H1 (cell line): ENCODE data around the gene KCNQ1OT1. TPM values are rescaled to one million over a fixed set of nuclear protein-coding genes. Genes with fewer than 3 reads are reported as not detected.

Experiments used
- CTCF ChIA-PET: fragments of 300-600 bp; sonication (Branson Sonifier 250); formaldehyde crosslinking; loops from one replicate; lab custom pipeline; 2021; ENCODE audit not compliant: partially characterized antibody; lab: Charles Lee
- POLR2A ChIA-PET: fragments of 300-600 bp; sonication (Branson Sonifier 250); formaldehyde crosslinking; loops from one replicate; lab custom pipeline; 2021; ENCODE audit warnings: inconsistent platforms; ENCODE audit not compliant: partially characterized antibody; lab: Charles Lee
- DNase-seq, 2 experiments: peaks; one replicate each; pipeline versions ENCODE4 v3.0.0 to v3.0.0-alpha.2; 2010 to 2022; ENCODE audit warnings: low spot score in 2 of 2, low read depth in 1 of 2, mixed read lengths in 1 of 2
- FAIRE-seq: peaks from 2 replicates; lab custom pipeline; 2011; peaks lifted over from hg19 to GRCh38; lab: Jason Lieb, UNC
- H2AFZ ChIP-seq: 2 replicates; pipeline ENCODE4 v1.8.1; 2012; ENCODE audit warnings: low read length, inconsistent platforms
- H2AK5ac ChIP-seq: 2 replicates; pipeline ENCODE4 v1.6.1; 2013; ENCODE audit warnings: low read depth, low read length
- H2BK120ac ChIP-seq: replicated peaks from 2 replicates; pipeline ENCODE3; 2013; ENCODE audit warnings: low read depth, low read length, inconsistent platforms
- H2BK12ac ChIP-seq: 2 replicates; pipeline ENCODE4 v1.6.1; 2013; ENCODE audit warnings: low read depth, low read length
- H2BK15ac ChIP-seq: 2 replicates; pipeline ENCODE4 v1.6.1; 2013; ENCODE audit warnings: low read length
- H2BK20ac ChIP-seq: 2 replicates; pipeline ENCODE4 v1.6.1; 2013; ENCODE audit warnings: low read length
- H2BK5ac ChIP-seq: 2 replicates; pipeline ENCODE4 v1.6.1; 2013; ENCODE audit warnings: low read depth, low read length
- H3K14ac ChIP-seq: 2 replicates; pipeline ENCODE4 v1.6.1; 2013; ENCODE audit warnings: inconsistent platforms; ENCODE audit not compliant: insufficient read length
- H3K18ac ChIP-seq: 2 replicates; pipeline ENCODE4 v1.6.1; 2013; ENCODE audit warnings: low read length; ENCODE audit errors: extremely low read depth
- H3K23ac ChIP-seq: 2 replicates; pipeline ENCODE4 v1.6.1; 2013; ENCODE audit warnings: inconsistent platforms; ENCODE audit not compliant: insufficient read length
- H3K23me2 ChIP-seq: 2 replicates; pipeline ENCODE4 v1.6.1; 2013; ENCODE audit warnings: low read depth, low read length
- H3K27ac ChIP-seq: 2 replicates; pipeline ENCODE4 v1.6.1; 2011; ENCODE audit warnings: low read depth, low read length, inconsistent platforms
- H3K27me3 ChIP-seq, 4 experiments: replicated peaks in 1 of 4; 1 replicate in 1 of 4; 2 replicates in 3 of 4; pipeline versions ENCODE4 v1.6.1 to v1.8.1; 2011 to 2013; ENCODE audit warnings: low read length in 3 of 4, mild to moderate bottlenecking in 3 of 4, inconsistent platforms in 2 of 4, mixed read lengths in 2 of 4, moderate library complexity in 1 of 4; ENCODE audit not compliant: control insufficient read depth in 3 of 4, insufficient read depth in 3 of 4; ENCODE audit errors: extremely low read depth in 1 of 4
- H3K36me3 ChIP-seq, 4 experiments: 2 replicates each; pipeline versions ENCODE4 v1.6.1 to v1.8.1; 2011 to 2013; ENCODE audit warnings: mild to moderate bottlenecking in 4 of 4, low read length in 3 of 4, moderate library complexity in 2 of 4, control low read depth in 1 of 4, inconsistent platforms in 1 of 4; ENCODE audit not compliant: insufficient read depth in 4 of 4, control insufficient read depth in 2 of 4
- H3K4ac ChIP-seq: replicated peaks from 2 replicates; pipeline ENCODE3; 2013; ENCODE audit warnings: low read length, low read depth, mixed read lengths, inconsistent platforms; ENCODE audit not compliant: insufficient read length
- H3K4me1 ChIP-seq, 4 experiments: replicated peaks in 1 of 4; 1 replicate in 1 of 4; 2 replicates in 3 of 4; pipeline versions ENCODE4 v1.6.1 to v1.8.1; 2011 to 2013; ENCODE audit warnings: low read length in 3 of 4, inconsistent platforms in 2 of 4, mixed read lengths in 1 of 4; ENCODE audit not compliant: insufficient read depth in 4 of 4, control insufficient read depth in 3 of 4
- H3K4me2 ChIP-seq, 2 experiments: 2 replicates each; pipeline versions ENCODE4 v1.6.1 to v1.8.1; 2011 to 2013; ENCODE audit warnings: low read depth in 2 of 2, low read length in 2 of 2, control low read depth in 1 of 2, inconsistent platforms in 1 of 2, mild to moderate bottlenecking in 1 of 2; ENCODE audit not compliant: insufficient read depth in 1 of 2
- H3K4me3 ChIP-seq, 4 experiments: fragments of 200-600, 300-600 bp in 1 of 4; sonication (generic), shearing (Covaris generic), sonication (Bioruptor Twin) in 1 of 4; 2 replicates each; pipeline versions ENCODE4 v1.5.1 to v1.8.1; 2011 to 2016; ENCODE audit warnings: low read length in 4 of 4, low read depth in 3 of 4, control low read depth in 2 of 4, inconsistent platforms in 2 of 4, mild to moderate bottlenecking in 2 of 4, mixed read lengths in 1 of 4, moderate library complexity in 1 of 4; ENCODE audit not compliant: insufficient read depth in 2 of 4; ENCODE audit errors: extremely low read depth in 1 of 4
- H3K56ac ChIP-seq: replicated peaks from 2 replicates; pipeline ENCODE3; 2013; ENCODE audit warnings: low read depth, mild to moderate bottlenecking, mixed read lengths, low read length, inconsistent platforms; ENCODE audit not compliant: insufficient read length
- H3K79me1 ChIP-seq: 2 replicates; pipeline ENCODE4 v1.6.1; 2013; ENCODE audit warnings: low read depth, low read length, control low read depth
- H3K79me2 ChIP-seq, 2 experiments: 2 replicates each; pipeline versions ENCODE4 v1.6.1 to v1.8.1; 2012 to 2013; ENCODE audit warnings: low read length in 2 of 2, mild to moderate bottlenecking in 2 of 2, inconsistent platforms in 1 of 2; ENCODE audit not compliant: insufficient read depth in 2 of 2, control insufficient read depth in 1 of 2
- H3K9ac ChIP-seq, 4 experiments: replicated peaks in 1 of 4; 1 replicate in 1 of 4; 2 replicates in 3 of 4; pipeline versions ENCODE4 v1.6.1 to v1.8.1; 2011 to 2013; ENCODE audit warnings: low read depth in 3 of 4, low read length in 3 of 4, control low read depth in 2 of 4, mild to moderate bottlenecking in 2 of 4, moderate library complexity in 2 of 4, inconsistent platforms in 1 of 4; ENCODE audit errors: extremely low read depth in 1 of 4
- H3K9me3 ChIP-seq, 2 experiments: 2 replicates each; pipeline versions ENCODE4 v1.6.1 to v1.8.1; 2012 to 2013; ENCODE audit warnings: mild to moderate bottlenecking in 2 of 2, moderate library complexity in 2 of 2, control low read depth in 1 of 2, inconsistent platforms in 1 of 2, low read depth in 1 of 2, low read length in 1 of 2, mixed read lengths in 1 of 2; ENCODE audit not compliant: insufficient read depth in 2 of 2
- H4K20me1 ChIP-seq, 2 experiments: replicated peaks in 1 of 2; 2 replicates each; pipeline versions ENCODE3 to v1.8.1; 2011 to 2013; ENCODE audit warnings: inconsistent platforms in 2 of 2, low read length in 2 of 2, mild to moderate bottlenecking in 1 of 2; ENCODE audit not compliant: insufficient read depth in 2 of 2, control insufficient read depth in 1 of 2
- H4K5ac ChIP-seq: 2 replicates; pipeline ENCODE4 v1.6.1; 2013; ENCODE audit warnings: low read length, low read depth, mixed read lengths, inconsistent platforms; ENCODE audit not compliant: insufficient read length
- H4K8ac ChIP-seq: 2 replicates; pipeline ENCODE4 v1.8.0; 2013; ENCODE audit warnings: mild to moderate bottlenecking, moderate library complexity, low read length, inconsistent platforms; ENCODE audit not compliant: insufficient read depth; ENCODE audit errors: extremely low read depth
- H4K91ac ChIP-seq: replicated peaks from 2 replicates; pipeline ENCODE3; 2013; ENCODE audit warnings: low read length, mixed read lengths, inconsistent platforms; ENCODE audit not compliant: insufficient read length
- ASH2L ChIP-seq: fragments of 200-600, 300-600 bp; sonication (generic); IDR thresholded peaks from one replicate; pipeline ENCODE4 v1.7.1; 2017; ENCODE audit warnings: low read length
- CREB1 ChIP-seq: IDR thresholded peaks from 2 replicates; pipeline ENCODE4 v1.6.1; 2012; ENCODE audit warnings: inconsistent platforms
- EP300 ChIP-seq, 2 experiments: IDR thresholded peaks; 1 replicate in 1 of 2; 2 replicates in 1 of 2; pipeline ENCODE4 v1.6.1; 2011 to 2012; ENCODE audit warnings: low read depth in 2 of 2, low read length in 2 of 2, mild to moderate bottlenecking in 2 of 2, borderline replicate concordance in 1 of 2, inconsistent platforms in 1 of 2, moderate library complexity in 1 of 2
- GTF2F1 ChIP-seq: IDR thresholded peaks from 2 replicates; pipeline ENCODE4 v1.6.1; 2012; ENCODE audit warnings: low read depth, low read length, improper control_type of control experiment, borderline replicate concordance
- JUND ChIP-seq: IDR thresholded peaks from 2 replicates; pipeline ENCODE4 v1.6.1; 2011; ENCODE audit warnings: mild to moderate bottlenecking, improper control_type of control experiment, low read length
- POLR2A ChIP-seq, 2 experiments: IDR thresholded peaks; 1 replicate in 1 of 2; 2 replicates in 1 of 2; pipeline ENCODE4 v1.6.1; 2011; ENCODE audit warnings: low read depth in 2 of 2, low read length in 2 of 2, mild to moderate bottlenecking in 2 of 2; ENCODE audit errors: control extremely low read depth in 1 of 2
- POLR2AphosphoS5 ChIP-seq: IDR thresholded peaks from 2 replicates; pipeline ENCODE4 v1.6.1; 2011; ENCODE audit warnings: low read depth, low read length
- POU5F1 ChIP-seq: IDR thresholded peaks from 2 replicates; pipeline ENCODE4 v1.6.1; 2011; ENCODE audit warnings: low read depth, mild to moderate bottlenecking, low read length, moderate library complexity
- SIN3A ChIP-seq, 2 experiments: IDR thresholded peaks in 1 of 2; conservative IDR thresholded peaks in 1 of 2; 2 replicates each; pipeline ENCODE4 v1.6.1; 2011 to 2012; ENCODE audit warnings: low read length in 2 of 2, improper control_type of control experiment in 1 of 2, low read depth in 1 of 2, mild to moderate bottlenecking in 1 of 2
- SP1 ChIP-seq: IDR thresholded peaks from 2 replicates; pipeline ENCODE4 v1.6.1; 2011; ENCODE audit warnings: low read depth, low read length
- SP2 ChIP-seq: IDR thresholded peaks from 2 replicates; pipeline ENCODE4 v1.6.1; 2012; ENCODE audit warnings: mild to moderate bottlenecking, low read length, inconsistent platforms
- TAF7 ChIP-seq: optimal IDR thresholded peaks from 2 replicates; pipeline ENCODE3; 2011; ENCODE audit warnings: low read depth, mild to moderate bottlenecking, inconsistent platforms, low read length, moderate library complexity, borderline replicate concordance
- WGBS, 2 experiments: shearing (Covaris generic) in 1 of 2; methylation state at CpG; one replicate each; pipeline versions ENCODE4 v1.1.6 to v1.1.7; 2013 to 2015; ENCODE audit warnings: low lambda C conversion rate in 2 of 2, mixed read lengths in 2 of 2, inconsistent platforms in 1 of 2, low coverage in 1 of 2, missing lambda C conversion rate in 1 of 2; ENCODE audit not compliant: insufficient replicate concordance in 2 of 2, insufficient coverage in 1 of 2, insufficient read length in 1 of 2; ENCODE audit errors: extremely low coverage in 1 of 2, missing lambda C conversion rate in 1 of 2; 5-methylcytosine and 5-hydroxymethylcytosine counted together
- polyA plus RNA-seq, 7 experiments: library from polyadenylated mRNA; depleted of rRNA in 3 of 7; stranded (reverse) in 5 of 7; unstranded in 2 of 7; fragments of >200 nt in 5 of 7; fragments of 200-250 nt in 2 of 7; gene quantifications; 1 replicate in 5 of 7; 2 replicates in 1 of 7; 4 replicates in 1 of 7; pipeline versions ENCODE4 v1.2.1 to v1.2.3, GENCODE V29; 2011 to 2013; ENCODE audit warnings: missing spikeins in 2 of 7, mixed read lengths in 2 of 7
- total RNA-seq: library from RNA; stranded (reverse); fragmentation: NEBNext Ultra II Directional; extraction: Animal tissue kit (Norgen Biotek cat#: 25700); gene quantifications from 2 replicates; pipeline ENCODE4 v1.2.1, GENCODE V29; 2021
- TF ChIP-seq, protein P1 (sequence below): IDR thresholded peaks from 2 replicates; pipeline ENCODE4 v1.6.1; 2012; ENCODE audit warnings: inconsistent platforms
- TF ChIP-seq, protein P2 (sequence below): IDR thresholded peaks from 2 replicates; pipeline ENCODE4 v1.6.1; 2011; ENCODE audit warnings: low read length, improper control_type of control experiment

Gene KCNQ1OT1
- total and polyA plus RNA-seq, 2 of the 8 experiments (the other 6 are each of a cell fraction or from before 2014, with no cell fraction given) = 0.21 to 1.2 TPM

DNA sequence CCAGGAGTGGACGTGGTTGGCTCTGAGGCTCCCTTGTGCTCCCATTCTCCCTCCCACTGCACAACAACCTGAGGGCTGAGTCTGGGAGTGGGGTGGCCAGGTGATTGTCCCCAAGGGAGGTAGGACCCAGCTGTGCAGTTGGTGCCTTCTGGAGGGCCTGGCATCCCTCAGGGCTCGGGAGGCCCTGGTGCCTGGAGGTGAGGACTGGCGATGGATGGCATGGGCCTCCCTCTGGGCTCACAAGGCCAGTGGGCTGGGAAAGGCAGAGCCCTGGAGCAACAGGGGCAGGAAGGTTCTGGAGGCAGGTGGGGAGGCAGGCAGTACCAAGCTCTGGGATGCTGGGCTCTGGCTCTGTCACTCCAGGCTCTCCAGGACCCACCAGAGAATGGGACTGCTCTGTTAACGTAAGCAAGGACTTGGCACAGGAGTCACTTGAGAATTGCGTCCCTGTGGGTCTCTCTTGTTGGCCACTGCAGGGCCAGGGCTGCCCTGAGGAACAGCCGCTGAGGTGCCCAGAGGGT, 114.2 kb downstream of the KCNQ1OT1 start:
- no peak overlapping the region for H3K18ac ChIP-seq
- H2BK15ac ChIP-seq = no peak overlapping the region
- no peak overlapping the region for H3K4ac ChIP-seq
- no peak overlapping the region for H3K56ac ChIP-seq
- no peak overlapping the region for H3K4me3 ChIP-seq
- 91% methylated on average over 5 of the region's 6 CpGs; no CpG with 5 or more reads in 1 of the 2 experiments for WGBS, 2 experiments
- H4K5ac ChIP-seq = no peak overlapping the region
- FAIRE-seq = no peak
- no peaks in the 10 kb centered on the region for H3K36me3 ChIP-seq
- H3K4me2 ChIP-seq = no peak overlapping the region
- H3K79me1 ChIP-seq = no peaks in the 10 kb centered on the region
- peaks cover 6% of the 10 kb centered on the region for H3K23me2 ChIP-seq
- H4K91ac ChIP-seq = no peak overlapping the region
- H2BK5ac ChIP-seq = no peak overlapping the region
- no peak overlapping the region for H2AFZ ChIP-seq
- H3K79me2 ChIP-seq = no peaks in the 10 kb centered on the region
- H3K14ac ChIP-seq = no peak overlapping the region
- H2BK20ac ChIP-seq = no peak overlapping the region
- no peak overlapping the region for H3K9ac ChIP-seq
- H3K27ac ChIP-seq = no peak overlapping the region
- no peak overlapping the region for H4K8ac ChIP-seq
- DNase-seq = no peak
- H3K9me3 ChIP-seq = no peaks in the 10 kb centered on the region; a peak in 1 of 4 replicates
- CTCF ChIA-PET = interaction anchor here (1.2 to 1.6 kb wide), 2 partner anchors 304 to 306 kb away, joined by 3 read pairs; no protein-coding TSS in a partner anchor
- H2AK5ac ChIP-seq = no peak overlapping the region
- peaks cover 3 to 16% of the 10 kb centered on the region in 2 experiments for H4K20me1 ChIP-seq
- H3K27me3 ChIP-seq = peaks cover 20 to 87% (median 60%) of the 10 kb centered on the region in 4 experiments
- no peak overlapping the region for H2BK12ac ChIP-seq
- POLR2A ChIA-PET = no interaction called here
- H3K23ac ChIP-seq = no peak overlapping the region
- H2BK120ac ChIP-seq = no peak overlapping the region
- no peaks in the 10 kb centered on the region for H3K4me1 ChIP-seq
- TF ChIP-seq SP1 (no peak), SP2 (no peak), POLR2A (IDR thresholded peaks at IDR 0.05; ENCODE audit: control extremely low read depth in 1 of 2, low read depth in 2 of 2, low read length in 2 of 2) (no peak), CREB1 (no peak), SIN3A (conservative IDR thresholded peaks at IDR 0.05 in 1 of 2, IDR thresholded peaks at IDR 0.05 in 1 of 2; ENCODE audit: low read depth in 1 of 2, low read length in 2 of 2) (no peak), JUND (no peak), GTF2F1 (no peak), EP300 (IDR thresholded peaks at IDR 0.05; ENCODE audit: borderline replicate concordance in 1 of 2, low read depth in 2 of 2, low read length in 2 of 2) (no peak), TAF7 (no peak), POLR2AphosphoS5 (no peak), POU5F1 (no peak), ASH2L (no peak)
- TF ChIP-seq, protein P1, sequence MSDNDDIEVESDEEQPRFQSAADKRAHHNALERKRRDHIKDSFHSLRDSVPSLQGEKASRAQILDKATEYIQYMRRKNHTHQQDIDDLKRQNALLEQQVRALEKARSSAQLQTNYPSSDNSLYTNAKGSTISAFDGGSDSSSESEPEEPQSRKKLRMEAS = no peak
- TF ChIP-seq, protein P2, sequence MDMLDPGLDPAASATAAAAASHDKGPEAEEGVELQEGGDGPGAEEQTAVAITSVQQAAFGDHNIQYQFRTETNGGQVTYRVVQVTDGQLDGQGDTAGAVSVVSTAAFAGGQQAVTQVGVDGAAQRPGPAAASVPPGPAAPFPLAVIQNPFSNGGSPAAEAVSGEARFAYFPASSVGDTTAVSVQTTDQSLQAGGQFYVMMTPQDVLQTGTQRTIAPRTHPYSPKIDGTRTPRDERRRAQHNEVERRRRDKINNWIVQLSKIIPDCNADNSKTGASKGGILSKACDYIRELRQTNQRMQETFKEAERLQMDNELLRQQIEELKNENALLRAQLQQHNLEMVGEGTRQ = no peak
